ENCODE results near the gene CDC37L1. TPM values are rescaled to one million over a fixed set of nuclear protein-coding genes. Genes with fewer than 3 reads are reported as not detected.

CDC37L1 gene
- total and polyA plus RNA-seq, 2 of the 8 experiments (the other 6 are each of a cell fraction or from before 2014, with no cell fraction given), result 4.6 to 23.8 TPM

- TF ChIP-seq CTCF (IDR thresholded peaks at IDR 0.05; ENCODE audit: control extremely low read depth in 1 of 3, insufficient read depth in 1 of 3, low read depth in 1 of 3, low read length in 3 of 3) (peak; percentile 55 to 58 (median 56)), SUZ12 (IDR thresholded peaks at IDR 0.05; ENCODE audit: low read length) (peak; percentile 38; the same call in 1 of the 2 replicates), EP300 (IDR thresholded peaks at IDR 0.05; ENCODE audit: borderline replicate concordance in 1 of 2, low read depth in 2 of 2, low read length in 2 of 2) (peak in 1 of 2 experiments; percentile 17; a peak in 2 of 3 replicates), USF2 (IDR thresholded peaks at IDR 0.05; ENCODE audit: low read length) (no peak), SIRT6 (IDR thresholded peaks at IDR 0.05; ENCODE audit: low read length) (no peak), HDAC2 (IDR thresholded peaks at IDR 0.05; ENCODE audit: borderline replicate concordance in 1 of 2, low read depth in 2 of 2, low read length in 2 of 2) (peak in 1 of 2 experiments; percentile 62; a peak in 2 of 4 replicates), TAF7 (optimal IDR thresholded peaks at IDR 0.05; ENCODE audit: borderline replicate concordance, low read depth, low read length) (peak; percentile 66), SP1 (IDR thresholded peaks at IDR 0.05; ENCODE audit: low read depth, low read length) (0 out of 2 replicates have a peak, but pooled peaks have one; percentile 12)
Observed at GRCh38 chr9:4662108-4662988, 17.0 kb upstream of the CDC37L1 start, which contains the start of gene PLPP6 (continued).
